ENCODE data around the gene ARFGAP2. TPM values are rescaled to one million over a fixed set of nuclear protein-coding genes. Genes with fewer than 3 reads are reported as not detected.

ARFGAP2 gene
- total RNA-seq, 6 experiments from 2014 or later = 58.2 to 64.0 (median 61.1) TPM

DNA sequence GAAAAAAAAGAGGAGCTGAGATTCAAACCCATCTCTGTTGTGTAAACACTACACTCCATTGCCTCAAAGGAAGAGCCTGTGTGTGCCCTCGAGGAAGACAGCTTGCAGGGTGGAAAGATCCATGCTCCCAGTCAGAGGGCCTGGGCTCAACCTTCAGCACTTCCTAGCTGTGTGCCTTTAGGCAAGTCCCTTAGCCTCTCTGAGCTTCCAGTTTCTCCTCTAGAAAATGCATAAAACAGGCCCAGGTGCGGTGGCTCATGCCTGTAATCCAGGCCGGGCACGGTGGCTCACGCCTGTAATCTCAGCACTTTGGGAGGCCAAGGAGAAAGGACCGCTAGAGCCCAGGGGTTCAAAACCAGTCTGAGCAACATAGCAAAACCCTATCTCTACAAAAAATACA lies 4.6 kb upstream of the ARFGAP2 start:
- peaks cover 2% of the 10 kb centered on the region; the same call in 1 of the 2 replicates for H3K27me3 Mint-ChIP-seq (ENCODE audit: insufficient read depth)
- TF ChIP-seq, protein P1, sequence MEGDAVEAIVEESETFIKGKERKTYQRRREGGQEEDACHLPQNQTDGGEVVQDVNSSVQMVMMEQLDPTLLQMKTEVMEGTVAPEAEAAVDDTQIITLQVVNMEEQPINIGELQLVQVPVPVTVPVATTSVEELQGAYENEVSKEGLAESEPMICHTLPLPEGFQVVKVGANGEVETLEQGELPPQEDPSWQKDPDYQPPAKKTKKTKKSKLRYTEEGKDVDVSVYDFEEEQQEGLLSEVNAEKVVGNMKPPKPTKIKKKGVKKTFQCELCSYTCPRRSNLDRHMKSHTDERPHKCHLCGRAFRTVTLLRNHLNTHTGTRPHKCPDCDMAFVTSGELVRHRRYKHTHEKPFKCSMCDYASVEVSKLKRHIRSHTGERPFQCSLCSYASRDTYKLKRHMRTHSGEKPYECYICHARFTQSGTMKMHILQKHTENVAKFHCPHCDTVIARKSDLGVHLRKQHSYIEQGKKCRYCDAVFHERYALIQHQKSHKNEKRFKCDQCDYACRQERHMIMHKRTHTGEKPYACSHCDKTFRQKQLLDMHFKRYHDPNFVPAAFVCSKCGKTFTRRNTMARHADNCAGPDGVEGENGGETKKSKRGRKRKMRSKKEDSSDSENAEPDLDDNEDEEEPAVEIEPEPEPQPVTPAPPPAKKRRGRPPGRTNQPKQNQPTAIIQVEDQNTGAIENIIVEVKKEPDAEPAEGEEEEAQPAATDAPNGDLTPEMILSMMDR (IDR thresholded peaks at IDR 0.05) = no peak
- peaks cover 18% of the 10 kb centered on the region for H3K4me1 Mint-ChIP-seq (ENCODE audit: low read depth)
- no peak overlapping the region for H3K27ac Mint-ChIP-seq
- DNase-seq = no peak
- H3K4me3 Mint-ChIP-seq = no peak overlapping the region
- H3K36me3 Mint-ChIP-seq (ENCODE audit: low read depth) = peaks cover under 1% of the 10 kb centered on the region; the same call in 1 of the 2 replicates
- no peaks in the 10 kb centered on the region for H3K9me3 Mint-ChIP-seq

DNA sequence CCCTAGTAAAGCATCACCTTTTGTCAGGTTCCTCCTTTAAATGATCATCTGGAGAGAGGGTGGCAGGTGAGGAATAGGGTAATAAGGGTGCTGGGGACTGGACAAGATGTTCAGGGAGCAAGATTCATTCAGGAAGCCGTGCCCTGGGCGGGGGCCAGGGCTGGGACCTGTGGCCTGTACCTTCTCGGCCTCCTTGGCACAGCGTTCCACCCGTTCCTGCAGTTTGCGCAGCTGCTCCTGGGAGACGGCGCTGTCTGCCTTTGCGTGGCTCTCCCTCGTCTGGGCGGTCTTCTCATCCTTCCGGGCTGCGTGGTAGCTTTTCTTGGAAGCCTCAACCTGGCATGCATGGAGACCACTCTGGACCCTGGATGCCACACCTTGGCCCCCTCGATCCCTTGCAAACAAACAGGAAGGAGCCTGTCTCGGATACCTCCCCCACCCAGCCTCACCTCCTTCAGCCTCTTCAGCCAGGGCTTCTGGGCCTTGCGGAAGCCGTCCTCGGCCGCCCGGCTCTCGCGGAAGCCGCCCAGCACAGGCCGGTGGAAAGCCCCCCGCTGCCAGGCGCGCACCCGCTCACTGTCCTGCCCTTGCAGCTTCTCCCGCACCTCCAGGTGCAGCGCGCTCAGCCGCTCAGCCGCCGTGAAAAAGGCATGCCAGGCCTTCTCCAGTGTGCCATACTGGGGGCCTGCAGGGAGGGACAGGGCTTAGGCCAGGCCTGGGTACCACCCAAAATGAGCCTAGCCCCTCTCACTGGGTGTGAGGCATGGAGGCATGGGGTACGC lies 3.5 kb upstream of the ARFGAP2 start:
- Mint-ChIP-seq H3K9me3 (no peaks in the 10 kb centered on the region), H3K4me1 (ENCODE audit: low read depth) (peaks cover 28% of the 10 kb centered on the region), H3K36me3 (ENCODE audit: low read depth) (peaks cover 8% of the 10 kb centered on the region; the same call in 1 of the 2 replicates), H3K27me3 (ENCODE audit: insufficient read depth) (peaks cover 2% of the 10 kb centered on the region; the same call in 1 of the 2 replicates), H3K4me3 (no peak overlapping the region), H3K27ac (no peak overlapping the region)
- TF ChIP-seq, protein P1 (IDR thresholded peaks at IDR 0.05) = no peak
- no peak for DNase-seq

DNA sequence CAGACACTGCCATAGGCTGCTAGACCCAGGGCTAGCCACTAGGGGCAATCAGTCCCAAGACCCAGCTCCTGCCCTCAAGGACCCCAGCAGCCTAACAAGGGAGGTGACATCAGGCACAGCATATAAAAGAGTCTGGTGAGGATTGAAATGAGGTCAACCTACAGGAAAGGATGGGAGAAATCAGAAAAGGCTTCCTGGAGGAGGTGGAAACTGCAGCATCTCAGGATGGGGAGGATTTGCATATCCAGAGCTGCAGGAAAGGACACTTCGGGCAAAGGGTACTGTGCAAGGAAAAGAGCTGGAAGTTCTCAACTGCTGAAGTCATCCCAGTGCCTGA lies 2.9 kb upstream of the ARFGAP2 start:
- no peaks in the 10 kb centered on the region for H3K9me3 Mint-ChIP-seq
- no peak overlapping the region for H3K27ac Mint-ChIP-seq
- H3K27me3 Mint-ChIP-seq (ENCODE audit: insufficient read depth) = peaks cover 2% of the 10 kb centered on the region; the same call in 1 of the 2 replicates
- DNase-seq = peak; percentile 33
- peaks cover 23% of the 10 kb centered on the region for H3K4me1 Mint-ChIP-seq (ENCODE audit: low read depth)
- TF ChIP-seq, protein P1 (IDR thresholded peaks at IDR 0.05) = peak; percentile 78
- no peak overlapping the region for H3K4me3 Mint-ChIP-seq
- peaks cover 8% of the 10 kb centered on the region; the same call in 1 of the 2 replicates for H3K36me3 Mint-ChIP-seq (ENCODE audit: low read depth)

DNA sequence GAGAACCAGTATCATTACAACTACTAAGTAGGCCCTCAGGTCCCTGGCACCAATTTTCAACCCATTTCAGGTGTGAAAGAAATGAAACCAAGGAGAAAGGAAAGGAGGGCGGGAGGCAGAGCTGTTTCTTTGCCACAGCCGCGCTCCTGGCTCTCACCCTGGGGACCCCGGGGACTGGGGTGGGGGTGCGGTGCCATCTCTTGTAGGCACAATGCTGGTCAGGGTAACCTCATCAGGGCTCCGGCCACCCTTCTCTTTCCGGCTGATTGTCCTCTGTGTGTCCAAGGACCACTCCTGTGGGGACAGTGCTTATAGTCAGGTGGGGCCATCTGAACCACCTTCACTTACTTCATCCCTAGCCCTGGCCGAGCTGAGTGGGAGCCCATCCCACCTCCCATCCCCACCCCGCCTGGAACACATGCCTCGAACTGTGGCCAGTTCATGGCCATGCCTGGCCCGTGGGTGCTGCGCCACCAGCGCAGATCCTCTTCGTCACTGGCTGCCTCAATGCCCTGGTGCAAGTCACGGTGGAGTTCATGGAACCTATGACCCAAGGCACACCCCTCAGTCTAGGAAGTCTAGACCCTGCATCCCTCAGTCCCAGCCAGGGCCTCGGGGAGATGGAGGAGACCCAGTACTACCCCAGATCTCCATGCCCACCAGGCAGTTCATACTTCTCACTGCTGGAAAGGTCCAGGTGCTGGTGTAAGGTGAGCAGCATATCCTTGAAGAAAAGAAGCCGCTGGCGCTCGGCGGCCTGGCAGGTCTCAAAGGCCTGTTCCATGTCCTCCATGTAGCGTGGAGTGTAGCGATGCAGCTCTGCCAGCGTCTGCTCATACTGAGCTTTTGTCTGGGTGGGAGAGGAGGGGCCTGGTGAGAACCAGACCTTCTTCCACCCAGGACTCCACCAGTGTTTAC lies 2.3 kb upstream of the ARFGAP2 start:
- TF ChIP-seq, protein P1 (IDR thresholded peaks at IDR 0.05) = no peak
- H3K4me1 Mint-ChIP-seq (ENCODE audit: low read depth) = peaks cover 20% of the 10 kb centered on the region
- no peak overlapping the region for H3K27ac Mint-ChIP-seq
- peaks cover 8% of the 10 kb centered on the region; the same call in 1 of the 2 replicates for H3K36me3 Mint-ChIP-seq (ENCODE audit: low read depth)
- no peak for DNase-seq
- H3K4me3 Mint-ChIP-seq = no peak overlapping the region
- H3K27me3 Mint-ChIP-seq (ENCODE audit: insufficient read depth) = peaks cover 2% of the 10 kb centered on the region; the same call in 1 of the 2 replicates
- no peaks in the 10 kb centered on the region for H3K9me3 Mint-ChIP-seq

DNA sequence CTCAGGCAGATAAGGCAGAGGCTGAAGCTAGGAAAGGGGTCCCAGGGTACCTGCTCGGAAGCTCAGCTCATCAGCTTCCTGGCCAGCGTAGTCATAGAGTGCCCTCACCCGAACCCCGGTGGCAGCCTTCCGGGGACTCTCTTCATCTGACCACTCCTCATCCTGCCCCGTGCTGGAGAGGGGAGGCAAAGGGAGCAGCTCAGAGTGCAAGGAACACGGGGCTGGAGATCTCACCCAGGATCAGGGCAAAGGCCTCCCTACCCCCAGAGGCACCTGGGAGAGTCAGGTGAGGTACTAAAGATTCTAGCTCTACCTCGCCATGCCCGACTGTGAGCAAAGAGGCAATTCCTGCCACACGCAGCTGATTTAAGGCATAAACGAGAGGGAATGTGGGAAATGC lies 1.6 kb upstream of the ARFGAP2 start:
- Mint-ChIP-seq H3K36me3 (ENCODE audit: low read depth) (peaks cover 8% of the 10 kb centered on the region; the same call in 1 of the 2 replicates), H3K4me1 (ENCODE audit: low read depth) (peaks cover 25% of the 10 kb centered on the region), H3K9me3 (no peaks in the 10 kb centered on the region), H3K27ac (no peak overlapping the region), H3K27me3 (ENCODE audit: insufficient read depth) (peaks cover 2% of the 10 kb centered on the region; the same call in 1 of the 2 replicates), H3K4me3 (no peak overlapping the region)
- TF ChIP-seq, protein P1 (IDR thresholded peaks at IDR 0.05) = no peak
- DNase-seq = no peak

All from HFFc6 (cell line).